Endothelial cell of umbilical vein (primary cell): ENCODE results near the gene CCSER2.

ENCODE experiments used
- CTCF ChIP-seq, 2 donors: IDR thresholded peaks; 1 replicate in 1 of 2; 2 replicates in 1 of 2; pipeline ENCODE4 v1.5.1; 2011; ENCODE audit warnings: low read length in 2 of 2, mild to moderate bottlenecking in 2 of 2, moderate library complexity in 2 of 2, control low read depth in 1 of 2, inconsistent platforms in 1 of 2, low read depth in 1 of 2; ENCODE audit not compliant: insufficient read depth in 1 of 2; ENCODE audit errors: extremely low read depth in 1 of 2
- MAX ChIP-seq: IDR thresholded peaks from 2 replicates; pipeline ENCODE4 v1.6.1; 2011; ENCODE audit not compliant: insufficient read depth, insufficient read length
- POLR2A ChIP-seq: IDR thresholded peaks from 2 replicates; pipeline ENCODE4 v1.6.1; 2012; ENCODE audit warnings: low read depth, mild to moderate bottlenecking, control low read depth, low read length

- no peak for TF ChIP-seq CTCF (IDR thresholded peaks at IDR 0.05; ENCODE audit: extremely low read depth in 1 of 2, insufficient read depth in 1 of 2, low read depth in 1 of 2, low read length in 2 of 2)
- TF ChIP-seq MAX, result no peak
- TF ChIP-seq POLR2A, result no peak
These were observed 7.1 kb downstream of the CCSER2 start for GRCh38 chr10:84335516-84335915.
